Measurements from ENCODE around the gene ZNF891.

The ZNF891 gene

GRCh38 chr12:133130038-133130807, at the start of gene ZNF891, which contains the start of gene ZNF10:
Gene ZNF891 (minus strand): TSS chr12:133130274. CDS start chr12:133121918, 8,356 bp downstream.
Gene ZNF10 (plus strand): TSS chr12:133130627. CDS start chr12:133144493, 13,866 bp downstream.
- DNase-seq (ENCODE audit: low read depth): peak; percentile 76

GRCh38 chr12:133174901-133175300, 44.8 kb upstream of the ZNF891 start:
- DNase-seq (ENCODE audit: low read depth): no peak

- DNase-seq (ENCODE audit: low read depth): no peak
Measured at GRCh38 chr12:133172491-133172890, 42.4 kb upstream of the ZNF891 start.

GRCh38 chr12:133165776-133166175, 35.7 kb upstream of the ZNF891 start:
- DNase-seq (ENCODE audit: low read depth): no peak

- DNase-seq (ENCODE audit: low read depth): no peak
Measured at GRCh38 chr12:133156125-133156690, 26.1 kb upstream of the ZNF891 start.

GRCh38 chr12:133145981-133146380, 15.9 kb upstream of the ZNF891 start:
- DNase-seq (ENCODE audit: low read depth): no peak

- DNase-seq (ENCODE audit: low read depth): no peak
Measured at GRCh38 chr12:133135747-133136146, 5.7 kb upstream of the ZNF891 start.

- DNase-seq (ENCODE audit: low read depth): no peak
Measured at GRCh38 chr12:133130808-133131128, 694 bp upstream of the ZNF891 start.

GRCh38 chr12:133129368-133130037, 571 bp downstream of the ZNF891 start:
- no peak for DNase-seq (ENCODE audit: low read depth)

GRCh38 chr12:133124674-133125073, 5.4 kb downstream of the ZNF891 start:
- no peak for DNase-seq (ENCODE audit: low read depth)

- no peak for DNase-seq (ENCODE audit: low read depth)
Measured at GRCh38 chr12:133120385-133121191, 9.5 kb downstream of the ZNF891 start.

GRCh38 chr12:133108150-133108549, 21.9 kb downstream of the ZNF891 start:
- DNase-seq (ENCODE audit: low read depth): no peak

GRCh38 chr12:133107121-133107520, 23.0 kb downstream of the ZNF891 start:
- DNase-seq (ENCODE audit: low read depth): no peak

- DNase-seq (ENCODE audit: low read depth): no peak
Measured at GRCh38 chr12:133106253-133106652, 23.8 kb downstream of the ZNF891 start.

GRCh38 chr12:133105620-133106019, 24.5 kb downstream of the ZNF891 start:
- no peak for DNase-seq (ENCODE audit: low read depth)

- DNase-seq (ENCODE audit: low read depth): no peak
Measured at GRCh38 chr12:133083345-133083744, 46.7 kb downstream of the ZNF891 start.

- DNase-seq (ENCODE audit: low read depth): no peak
Measured at GRCh38 chr12:133081159-133081780, 48.8 kb downstream of the ZNF891 start.

GRCh38 chr12:133080368-133081158, 49.5 kb downstream of the ZNF891 start, which contains the start of gene ZNF140:
Gene ZNF140 (plus strand): TSS chr12:133080923. CDS start chr12:133081321, 398 bp downstream.
- peak; percentile 86 for DNase-seq (ENCODE audit: low read depth)

GRCh38 chr12:133080026-133080367, 50.1 kb downstream of the ZNF891 start:
- DNase-seq (ENCODE audit: low read depth): peak; percentile 99

- no peak for DNase-seq (ENCODE audit: low read depth)
Measured at GRCh38 chr12:133073836-133074235, 56.2 kb downstream of the ZNF891 start.

GRCh38 chr12:133063556-133063955, 66.5 kb downstream of the ZNF891 start:
- no peak for DNase-seq (ENCODE audit: low read depth)
